Pancreas (tissue), 10 donors: ENCODE data around the gene ISLR. TPM values are rescaled to one million over a fixed set of nuclear protein-coding genes. Genes with fewer than 3 reads are reported as not detected.

ENCODE experiments used
- ATAC-seq, 4 donors: fragments of 200-7000 bp; cut with Tn5 transposase; one replicate each; pipeline versions ENCODE4 v1.8.0 to v1.9.1; 2020; ENCODE audit warnings: mild to moderate bottlenecking in 4 of 4, moderate library complexity in 4 of 4
- DNase-seq, 6 donors: peaks; one replicate each; pipeline ENCODE4 v3.0.0-alpha.2; 2020
- FAIRE-seq: peaks from 2 replicates; lab custom pipeline; 2012; peaks lifted over from hg19 to GRCh38; lab: Jason Lieb, UNC
- H3K27ac ChIP-seq, 4 donors: fragments of 200-600 bp; sonication (generic); 1 replicate in 3 of 4; 2 replicates in 1 of 4; pipeline versions ENCODE4 v1.5.0 to v1.8.0; 2020
- H3K27me3 ChIP-seq, 4 donors: fragments of 200-600 bp; one replicate each; pipeline ENCODE4 v1.8.0; 2021
- H3K36me3 ChIP-seq, 3 donors: fragments of 200-600 bp; sonication (generic) in 1 of 3; one replicate each; pipeline versions ENCODE4 v1.5.0 to v1.8.0; 2020 to 2021
- H3K4me1 ChIP-seq, 3 donors: fragments of 200-600 bp; one replicate each; pipeline ENCODE4 v1.8.0; 2021
- H3K4me3 ChIP-seq, 4 donors: fragments of 200-600 bp; sonication (generic) in 2 of 4; one replicate each; pipeline versions ENCODE4 v1.5.0 to v1.8.0; 2020 to 2021
- H3K9me3 ChIP-seq, 4 donors: fragments of 200-600 bp; one replicate each; pipeline ENCODE4 v1.8.0; 2021
- CTCF ChIP-seq, 4 donors: fragments of 200-600 bp; sonication (generic) in 3 of 4; IDR thresholded peaks; one replicate each; pipeline versions ENCODE4 v1.5.0 to v1.8.0; 2021; ENCODE audit warnings: antibody characterized with exemption in 4 of 4
- WGBS, 2 donors: extraction: QIAGEN DNeasy Blood & Tissue Kit; methylation state at CpG; one replicate each; pipeline ENCODE4 v1.1.7; 2013; 5-methylcytosine and 5-hydroxymethylcytosine counted together
- intact Hi-C, 3 donors: fragments of 100-400 bp; cut with DNase I; formaldehyde crosslinking; loops; one replicate each; pipeline versions ENCODE4 v1.11.1 to v1.14.2; 2022
- polyA plus RNA-seq, 2 donors: library from polyadenylated mRNA; stranded (reverse); fragments of 200-250 nt; gene quantifications; one replicate each; pipeline ENCODE4 v1.2.3, GENCODE V29; 2013
- total RNA-seq, 6 donors: library from RNA; stranded (reverse); fragmentation: NEBNext Ultra II Directional in 4 of 6; extraction: Animal tissue kit (Norgen Biotek cat#: 25700) in 4 of 6; gene quantifications; one replicate each; pipeline versions ENCODE4 v1.2.1 to v1.2.4, GENCODE V29; 2021 to 2023
- donor health status: healthy with polysubstance abuse.
- donor health status: DM: no; HTN: no; CAD: no; lungs with moderate emphysema.
- donor health status: DM: no; HTN: no; CAD: no.
- donor health status: control.
- donor health status: control.
- donor health status: Bipolar disorder and iron deficiency.
- donor health status: DM: yes; HTN: yes; CAD: no.
- donor health status: DM: no; HTN: no; CAD: no.
- donor health status: DM: no; HTN: no; CAD: no.
- donor health status: DM: yes; HTN: yes; CAD: no.

Gene ISLR
- total and polyA plus RNA-seq, 8 donors, result 1.5 to 29.4 (median 3.3) TPM

GRCh38 chr15:74212494-74212893, 39.0 kb downstream of the ISLR start:
- Histone ChIP-seq H3K4me1 (no peaks in the 10 kb centered on the region), H3K27me3 (no peaks in the 10 kb centered on the region), H3K4me3 (no peak overlapping the region), H3K9me3 (no peaks in the 10 kb centered on the region), H3K27ac (no peak overlapping the region), H3K36me3 (no peaks in the 10 kb centered on the region)
- TF ChIP-seq CTCF (IDR thresholded peaks at IDR 0.05), result no peak
- intact Hi-C loops, result no loop called here
- FAIRE-seq (no peak), DNase-seq (no peak), ATAC-seq (no peak)
- WGBS, 2 donors, result 81 to 86% methylated on average over 9 of the region's 9 CpGs

- no peaks in the 10 kb centered on the region for H3K4me1 ChIP-seq
- ATAC-seq (no peak), DNase-seq (no peak), FAIRE-seq (no peak)
- no peak overlapping the region for H3K4me3 ChIP-seq
- H3K27ac ChIP-seq, result no peak overlapping the region
- H3K27me3 ChIP-seq, result no peaks in the 10 kb centered on the region
- TF ChIP-seq CTCF (IDR thresholded peaks at IDR 0.05), result no peak
- intact Hi-C loops, result no loop called here
- no peaks in the 10 kb centered on the region for H3K9me3 ChIP-seq
- H3K36me3 ChIP-seq, result no peaks in the 10 kb centered on the region
- 65 to 74% methylated on average over 7 of the region's 7 CpGs for WGBS, 2 donors
These were observed 40.4 kb downstream of the ISLR start for GRCh38 chr15:74213858-74214284.

- WGBS, 2 donors, result 71 to 76% methylated on average over 6 of the region's 6 CpGs
- no peaks in the 10 kb centered on the region for H3K27me3 ChIP-seq
- FAIRE-seq (no peak), ATAC-seq (no peak), DNase-seq (peak in 1 of 6 donors; percentile 9)
- intact Hi-C loops, result no loop called here
- H3K4me1 ChIP-seq, result no peaks in the 10 kb centered on the region
- no peaks in the 10 kb centered on the region for H3K9me3 ChIP-seq
- no peaks in the 10 kb centered on the region for H3K36me3 ChIP-seq
- no peak for TF ChIP-seq CTCF (IDR thresholded peaks at IDR 0.05)
- H3K27ac ChIP-seq, result no peak overlapping the region
- no peak overlapping the region for H3K4me3 ChIP-seq
These were observed 41.0 kb downstream of the ISLR start for GRCh38 chr15:74214324-74215021.

- Histone ChIP-seq H3K36me3 (no peaks in the 10 kb centered on the region), H3K4me3 (no peak overlapping the region), H3K4me1 (no peaks in the 10 kb centered on the region), H3K27ac (no peak overlapping the region), H3K9me3 (no peaks in the 10 kb centered on the region), H3K27me3 (no peaks in the 10 kb centered on the region)
- WGBS, 2 donors, result 77 to 91% methylated on average over 8 of the region's 8 CpGs
- TF ChIP-seq CTCF (IDR thresholded peaks at IDR 0.05), result no peak
- ATAC-seq (no peak), DNase-seq (peak in 1 of 6 donors; percentile 21), FAIRE-seq (no peak)
- intact Hi-C loops, result no loop called here
These were observed 42.4 kb downstream of the ISLR start for GRCh38 chr15:74215958-74216357.

- WGBS, 2 donors, result 65 to 70% methylated on average over 3 of the region's 3 CpGs
- no peaks in the 10 kb centered on the region for H3K36me3 ChIP-seq
- intact Hi-C loops, result no loop called here
These were observed 43.4 kb downstream of the ISLR start for GRCh38 chr15:74216949-74217348.

More at GRCh38 chr15:74216949-74217348, 43.4 kb downstream of the ISLR start:
- no peak overlapping the region for H3K4me3 ChIP-seq
- no peaks in the 10 kb centered on the region for H3K27me3 ChIP-seq
- peak in 1 of 6 donors; percentile 19 for DNase-seq
- no peaks in the 10 kb centered on the region for H3K4me1 ChIP-seq
- TF ChIP-seq CTCF (IDR thresholded peaks at IDR 0.05), result no peak
- no peaks in the 10 kb centered on the region for H3K9me3 ChIP-seq
- peak in 1 of 4 donors; percentile 20 for ATAC-seq
- no peak overlapping the region for H3K27ac ChIP-seq
- FAIRE-seq, result no peak
